GM18858 (cell line): ENCODE measurements around the gene LRRC7.

Source experiments
- ATAC-seq: cut with Tn5 transposase; IDR thresholded peaks from one replicate; pipeline ENCODE4 v1.9.1; 2021; ENCODE audit not compliant: unreplicated experiment

The LRRC7 gene

GRCh38 chr1:70153739-70154138 is 586.0 kb downstream of the LRRC7 start:
- ATAC-seq, result no peak

- no peak for ATAC-seq
These were observed 588.9 kb downstream of the LRRC7 start for GRCh38 chr1:70156529-70157120.

GRCh38 chr1:70164350-70164749 is 596.6 kb downstream of the LRRC7 start:
- ATAC-seq, result no peak

GRCh38 chr1:70168283-70168682 is 600.6 kb downstream of the LRRC7 start:
- ATAC-seq, result no peak

- ATAC-seq, result no peak
These were observed 601.5 kb downstream of the LRRC7 start for GRCh38 chr1:70169018-70169839.

- ATAC-seq, result no peak
These were observed 603.8 kb downstream of the LRRC7 start for GRCh38 chr1:70171512-70171911.
